PC-9 (cell line): Measurements from ENCODE around the gene PPP3R2.

Source experiments
- EZH2 ChIP-seq: fragments of 200-600 bp; sonication (generic); IDR thresholded peaks from 2 replicates; pipeline ENCODE4 v1.8.0; 2017; ENCODE audit warnings: antibody characterized with exemption, low read depth
- TF ChIP-seq, protein P1 (sequence below): fragments of 200-600 bp; sonication (generic); conservative IDR thresholded peaks from 2 replicates; pipeline ENCODE4 v1.6.1; 2017; ENCODE audit warnings: mixed run types, antibody characterized with exemption, mild to moderate bottlenecking, moderate library complexity

DNA sequence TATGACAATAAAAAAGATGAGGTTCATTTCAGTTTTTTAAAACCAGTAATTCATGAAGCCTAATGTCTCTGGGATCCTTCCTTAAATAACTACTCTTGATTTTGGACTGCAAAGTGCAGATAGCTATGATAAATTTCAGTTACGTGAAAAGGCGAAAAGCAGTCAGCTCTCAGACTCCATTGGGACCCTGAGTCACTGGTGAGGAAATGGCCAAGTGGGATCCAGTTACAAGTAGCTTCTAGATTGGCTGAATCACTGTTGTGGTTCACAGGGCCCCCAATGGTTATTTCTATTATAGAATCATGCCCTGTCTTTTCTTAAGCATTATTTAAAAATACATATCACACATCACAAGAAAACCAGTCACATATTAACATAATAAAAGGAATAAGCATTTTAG is 31.1 kb upstream of the PPP3R2 start:
- TF ChIP-seq, protein P1, sequence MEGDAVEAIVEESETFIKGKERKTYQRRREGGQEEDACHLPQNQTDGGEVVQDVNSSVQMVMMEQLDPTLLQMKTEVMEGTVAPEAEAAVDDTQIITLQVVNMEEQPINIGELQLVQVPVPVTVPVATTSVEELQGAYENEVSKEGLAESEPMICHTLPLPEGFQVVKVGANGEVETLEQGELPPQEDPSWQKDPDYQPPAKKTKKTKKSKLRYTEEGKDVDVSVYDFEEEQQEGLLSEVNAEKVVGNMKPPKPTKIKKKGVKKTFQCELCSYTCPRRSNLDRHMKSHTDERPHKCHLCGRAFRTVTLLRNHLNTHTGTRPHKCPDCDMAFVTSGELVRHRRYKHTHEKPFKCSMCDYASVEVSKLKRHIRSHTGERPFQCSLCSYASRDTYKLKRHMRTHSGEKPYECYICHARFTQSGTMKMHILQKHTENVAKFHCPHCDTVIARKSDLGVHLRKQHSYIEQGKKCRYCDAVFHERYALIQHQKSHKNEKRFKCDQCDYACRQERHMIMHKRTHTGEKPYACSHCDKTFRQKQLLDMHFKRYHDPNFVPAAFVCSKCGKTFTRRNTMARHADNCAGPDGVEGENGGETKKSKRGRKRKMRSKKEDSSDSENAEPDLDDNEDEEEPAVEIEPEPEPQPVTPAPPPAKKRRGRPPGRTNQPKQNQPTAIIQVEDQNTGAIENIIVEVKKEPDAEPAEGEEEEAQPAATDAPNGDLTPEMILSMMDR = no peak
- no peak for TF ChIP-seq EZH2
